Mucosa of descending colon (tissue), 3 donors: Measurements from ENCODE around the gene BGN. TPM values are rescaled to one million over a fixed set of nuclear protein-coding genes. Genes with fewer than 3 reads are reported as not detected.

ENCODE experiments used
- ATAC-seq: fragments of 200-7000 bp; cut with Tn5 transposase; one replicate; pipeline ENCODE4 v1.9.1; 2020; ENCODE audit warnings: mild to moderate bottlenecking, moderate library complexity
- DNase-seq, 3 donors: peaks; one replicate each; pipeline ENCODE4 v3.0.0-alpha.2; 2020
- H3K36me3 ChIP-seq: fragments of 200-600 bp; one replicate; pipeline ENCODE4 v1.8.0; 2021; ENCODE audit warnings: low read depth, mild to moderate bottlenecking
- H3K4me1 ChIP-seq: fragments of 200-600 bp; one replicate; pipeline ENCODE4 v1.8.0; 2021; ENCODE audit warnings: low read depth, mild to moderate bottlenecking
- H3K4me3 ChIP-seq: fragments of 200-600 bp; one replicate; pipeline ENCODE4 v1.8.0; 2021; ENCODE audit warnings: mild to moderate bottlenecking
- H3K9me3 ChIP-seq: fragments of 200-600 bp; one replicate; pipeline ENCODE4 v1.8.0; 2021; ENCODE audit warnings: mild to moderate bottlenecking
- CTCF ChIP-seq: fragments of 200-600 bp; IDR thresholded peaks from one replicate; pipeline ENCODE4 v1.8.0; 2022; ENCODE audit warnings: antibody characterized with exemption, mild to moderate bottlenecking
- intact Hi-C, 2 donors: fragments of 100-400 bp; cut with DNase I in 1 of 2; cut with micrococcal nuclease in 1 of 2; formaldehyde crosslinking; loops; one replicate each; pipeline versions ENCODE4 v1.11.0 to v1.11.1; 2022; cut with DNase I, micrococcal nuclease
- total RNA-seq, 3 donors: library from RNA; stranded (reverse); fragmentation: NEBNext Ultra II Directional in 2 of 3; extraction: Animal tissue kit (Norgen Biotek cat#: 25700) in 2 of 3; gene quantifications; one replicate each; pipeline versions ENCODE4 v1.2.1 to v1.2.4, GENCODE V29; 2021 to 2023
- donor health status: DM: no; HTN: no; CAD: no; lungs with moderate emphysema.
- donor health status: DM: no; HTN: no; CAD: no.
- donor health status: DM: no; HTN: yes; CAD: no.

The BGN gene
- total RNA-seq, 3 donors from 2014 or later, result 3.5 to 21.8 (median 10.1) TPM

DNA sequence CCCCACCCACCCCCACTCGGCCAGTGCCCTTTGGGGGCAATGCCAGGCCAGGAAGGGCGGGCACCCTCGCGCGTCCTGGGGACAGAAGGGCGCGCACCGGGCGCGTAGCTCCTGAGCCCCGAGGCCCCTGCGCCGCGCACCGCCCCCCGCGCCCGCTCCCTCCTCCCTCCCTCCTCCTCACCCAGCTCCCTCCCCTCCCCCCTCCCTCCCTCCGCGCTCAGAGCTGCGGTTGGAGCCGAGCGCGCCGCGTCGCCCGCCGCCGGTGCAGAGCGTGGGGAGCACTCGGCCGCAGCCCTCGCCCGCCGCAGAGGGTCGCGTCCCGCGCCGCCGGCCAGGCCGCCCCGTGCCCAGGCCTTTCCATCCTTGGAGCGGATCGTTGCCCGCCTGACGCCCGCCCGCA, 22.6 kb downstream of the BGN start, which contains the start of gene ATP2B3:
Gene ATP2B3 (plus strand): TSS at position 220 of the 400 bp plus-strand sequence. CDS start 18,606 bp downstream, outside the sequence.
- no peak for DNase-seq
- no peaks in the 10 kb centered on the region for H3K9me3 ChIP-seq
- intact Hi-C loops, result no loop called here

DNA sequence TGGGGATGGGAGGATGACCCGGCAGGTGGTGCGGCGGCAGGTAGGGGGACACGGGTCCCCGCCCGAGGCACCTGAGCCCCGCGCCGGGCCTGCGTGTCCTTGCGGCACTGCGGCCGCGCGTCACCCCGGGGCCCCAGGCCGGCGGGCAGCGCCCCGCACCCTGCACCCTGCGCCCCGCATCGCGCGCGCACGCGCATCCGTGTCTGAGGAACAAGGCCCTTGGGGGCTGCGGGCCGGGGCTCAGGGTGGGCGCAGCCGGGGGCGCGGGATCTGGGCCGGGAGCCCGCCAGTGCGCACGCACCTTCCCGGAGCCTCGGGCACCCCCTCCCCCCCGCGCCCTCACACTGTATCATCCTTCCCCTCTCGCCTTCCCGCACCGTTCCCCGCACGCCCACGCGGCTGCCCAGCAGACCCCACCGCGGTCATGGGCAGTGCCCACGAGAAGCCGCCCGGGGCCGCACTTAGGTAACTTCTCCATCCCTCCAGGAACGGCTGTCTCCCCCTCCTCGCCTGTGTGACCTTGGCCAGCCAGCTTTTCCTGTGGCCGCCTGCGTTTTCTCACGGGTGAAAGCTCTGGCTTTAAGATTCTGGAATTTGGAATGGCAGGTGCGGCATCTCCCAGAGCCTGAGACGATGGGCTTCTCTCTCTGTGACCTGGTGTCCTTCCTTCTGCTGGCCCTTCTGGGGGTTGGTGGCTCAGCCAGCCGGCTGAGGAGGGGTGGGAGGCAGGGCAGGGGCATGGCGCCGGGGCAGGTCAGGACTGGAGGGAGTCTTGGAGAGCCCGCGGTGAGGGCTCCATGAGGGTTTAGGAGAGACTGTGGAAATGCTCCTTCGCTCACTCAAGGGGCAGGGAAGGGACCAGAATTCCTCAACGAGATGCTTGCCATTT, 23.4 kb downstream of the BGN start:
- Histone ChIP-seq H3K9me3 (no peaks in the 10 kb centered on the region), H3K4me3 (no peak overlapping the region), H3K36me3 (no peaks in the 10 kb centered on the region), H3K4me1 (no peaks in the 10 kb centered on the region)
- no peak for TF ChIP-seq CTCF
- intact Hi-C loops, result no loop called here
- ATAC-seq, result no peak
- no peak for DNase-seq

More for the DNA sequence above, 22.6 kb downstream of the BGN start, which contains the start of gene ATP2B3:
- no peak for ATAC-seq
- Histone ChIP-seq H3K4me3 (no peak within 1 kb of the TSS), H3K36me3 (no peaks in the 10 kb centered on the region), H3K4me1 (no peaks in the 10 kb centered on the region)
- no peak for TF ChIP-seq CTCF

- no peak for DNase-seq
- intact Hi-C loops, result no loop called here
- H3K4me1 ChIP-seq, result no peaks in the 10 kb centered on the region
- no peaks in the 10 kb centered on the region for H3K36me3 ChIP-seq
- TF ChIP-seq CTCF, result no peak
- ATAC-seq, result no peak
- H3K9me3 ChIP-seq, result no peaks in the 10 kb centered on the region
- no peak overlapping the region for H3K4me3 ChIP-seq
These were observed 24.9 kb downstream of the BGN start for GRCh38 chrX:153519569-153520286.

DNA sequence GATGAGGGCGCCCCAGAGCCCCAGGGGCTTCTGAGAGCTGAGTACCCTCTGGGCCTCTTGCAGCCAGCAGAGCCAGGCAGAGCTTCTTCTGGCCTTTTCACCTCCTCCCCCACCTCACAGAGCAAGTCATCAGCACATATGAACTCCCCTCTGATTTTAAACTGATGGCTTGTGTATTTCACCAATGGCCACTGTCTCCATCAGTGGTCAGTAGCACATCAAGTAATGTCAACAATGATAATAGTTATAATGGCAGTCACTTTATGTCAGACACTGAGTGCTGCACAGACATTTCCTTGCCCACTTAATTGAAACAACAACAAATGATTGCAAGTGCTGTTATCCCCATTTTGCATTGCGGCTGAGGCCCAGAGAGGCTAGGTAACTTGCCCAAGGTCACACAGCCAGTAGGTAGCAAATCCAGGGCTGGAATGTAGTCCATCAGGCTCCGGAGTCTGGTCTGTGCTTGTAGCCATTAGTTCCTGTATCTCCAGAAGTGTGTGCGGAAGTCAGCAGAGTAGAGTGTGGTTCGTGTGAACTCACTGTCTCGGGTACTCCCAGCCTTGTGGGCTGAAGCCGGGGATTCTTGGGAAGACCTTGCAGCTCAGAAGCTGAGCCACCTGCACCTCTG, 25.6 kb downstream of the BGN start:
- no peak for TF ChIP-seq CTCF

DNA sequence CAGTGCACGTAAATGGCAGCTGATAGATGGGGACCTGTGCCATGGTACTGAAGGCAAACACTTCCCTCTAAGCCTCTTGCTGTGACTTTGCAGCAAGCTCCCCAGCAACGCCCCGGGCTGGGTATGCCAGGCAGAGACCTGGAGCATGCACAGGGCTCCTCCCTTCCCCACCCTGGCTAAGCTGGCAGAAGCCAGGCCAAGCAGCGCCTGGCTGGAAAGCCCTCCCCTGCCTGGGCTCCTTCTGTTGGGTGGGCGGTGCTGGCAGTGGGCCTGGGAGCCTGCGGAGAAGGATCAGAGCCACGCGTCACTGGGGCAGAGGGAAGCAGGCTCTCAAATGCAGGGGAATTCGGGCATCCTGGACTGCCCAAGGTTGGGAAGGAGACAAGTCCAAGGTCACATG, 26.3 kb downstream of the BGN start:
- intact Hi-C loops, result no loop called here
- H3K9me3 ChIP-seq, result no peaks in the 10 kb centered on the region
- no peak for TF ChIP-seq CTCF
- ATAC-seq, result no peak
- no peaks in the 10 kb centered on the region for H3K36me3 ChIP-seq
- no peak overlapping the region for H3K4me3 ChIP-seq
- DNase-seq, result no peak
- no peaks in the 10 kb centered on the region for H3K4me1 ChIP-seq

More for the DNA sequence above, 25.6 kb downstream of the BGN start:
- Histone ChIP-seq H3K4me1 (no peaks in the 10 kb centered on the region), H3K36me3 (no peaks in the 10 kb centered on the region), H3K9me3 (no peaks in the 10 kb centered on the region), H3K4me3 (no peak overlapping the region)
- no peak for ATAC-seq
- DNase-seq, result no peak
- intact Hi-C loops, result no loop called here
